Stimulated activated CD8-positive, alpha-beta memory T cell treated with anti-CD3 and anti-CD28 coated beads, Interleukin-12 subunit alpha, Interleukin-12 subunit beta, amount 100 ng/mL, for 1 hour (primary cell): ENCODE measurements around the gene GJB1.

ENCODE experiments used
- DNase-seq: peaks from one replicate; pipeline ENCODE4 v3.0.0-alpha.2; 2020; ENCODE audit warnings: low read depth

Gene GJB1

GRCh38 chrX:71215338-71215912 lies 7.6 kb upstream of the GJB1 start:
- DNase-seq: no peak

GRCh38 chrX:71216485-71216884 lies 6.5 kb upstream of the GJB1 start:
- no peak for DNase-seq

GRCh38 chrX:71217298-71217697 lies 5.7 kb upstream of the GJB1 start:
- DNase-seq: no peak

- DNase-seq: no peak
These were observed 1.9 kb upstream of the GJB1 start for GRCh38 chrX:71221145-71221544.

- DNase-seq: no peak
These were observed 1.2 kb downstream of the GJB1 start for GRCh38 chrX:71224098-71224708.

GRCh38 chrX:71225009-71225408 lies 2.0 kb downstream of the GJB1 start:
- DNase-seq: no peak

- no peak for DNase-seq
These were observed 2.7 kb downstream of the GJB1 start for GRCh38 chrX:71225676-71226075.

GRCh38 chrX:71227370-71228062 lies 4.5 kb downstream of the GJB1 start:
- DNase-seq: no peak

- no peak for DNase-seq
These were observed 5.1 kb downstream of the GJB1 start for GRCh38 chrX:71228063-71228642.

- DNase-seq: no peak
These were observed 12.5 kb downstream of the GJB1 start for GRCh38 chrX:71235482-71235881.

- DNase-seq: no peak
These were observed 13.8 kb downstream of the GJB1 start for GRCh38 chrX:71236836-71237235.

GRCh38 chrX:71239781-71240180 lies 16.8 kb downstream of the GJB1 start:
- DNase-seq: no peak

- DNase-seq: no peak
These were observed 18.3 kb downstream of the GJB1 start for GRCh38 chrX:71241301-71241700.

GRCh38 chrX:71244359-71245128 lies 21.5 kb downstream of the GJB1 start:
- no peak for DNase-seq

GRCh38 chrX:71245159-71245558 lies 22.1 kb downstream of the GJB1 start:
- no peak for DNase-seq

GRCh38 chrX:71250841-71251240 lies 27.8 kb downstream of the GJB1 start:
- no peak for DNase-seq

GRCh38 chrX:71251466-71251973 lies 28.5 kb downstream of the GJB1 start:
- no peak for DNase-seq

- no peak for DNase-seq
These were observed 29.2 kb downstream of the GJB1 start for GRCh38 chrX:71252221-71252620.

- DNase-seq: no peak
These were observed 30.4 kb downstream of the GJB1 start for GRCh38 chrX:71253253-71254091.

- peak; percentile 56 for DNase-seq
These were observed 31.3 kb downstream of the GJB1 start, which contains the start of gene ZMYM3 for GRCh38 chrX:71254092-71254963. Gene ZMYM3 (minus strand): TSS chrX:71254140. CDS start chrX:71253255, 885 bp downstream.
